SK-N-SH (cell line): Measurements from ENCODE around the gene BAZ1A. TPM values are rescaled to one million over a fixed set of nuclear protein-coding genes. Genes with fewer than 3 reads are reported as not detected.

Experiments used
- CTCF ChIA-PET: fragments of 300-600, 350-600 bp; formaldehyde crosslinking; extraction: SDS; loops from one replicate; lab custom pipeline; 2021; lab: Yijun Ruan, JAX
- POLR2A ChIA-PET: fragments of 350-600 bp; sonication (Branson Sonifier 250); formaldehyde crosslinking; extraction: SDS; loops from one replicate; lab custom pipeline; 2020; ENCODE audit warnings: antibody characterized with exemption, inconsistent platforms; lab: Yijun Ruan, JAX
- DNase-seq: peaks from one replicate; pipeline ENCODE4 v3.0.0; 2012
- H2AFZ ChIP-seq: fragments of 200-600 bp; sonication (generic); 2 replicates; pipeline ENCODE4 v1.8.1; 2016; ENCODE audit warnings: antibody characterized with exemption, mild to moderate bottlenecking, low read depth
- H3F3A ChIP-seq: fragments of 200-600 bp; sonication (generic); replicated peaks from 2 replicates; pipeline ENCODE3; 2016; ENCODE audit warnings: antibody characterized with exemption, mild to moderate bottlenecking; ENCODE audit not compliant: insufficient read depth
- H3K27ac ChIP-seq, 2 experiments: fragments of 200-500 bp in 1 of 2; fragments of 200-600 bp in 1 of 2; sonication (Bioruptor generic) in 1 of 2; sonication (generic), shearing (Covaris generic) in 1 of 2; 2 replicates each; pipeline versions ENCODE4 v1.5.1 to v1.6.1; 2014 to 2016; ENCODE audit warnings: low read depth in 2 of 2, inconsistent platforms in 1 of 2, low read length in 1 of 2, mild to moderate bottlenecking in 1 of 2, mixed read lengths in 1 of 2
- H3K27me3 ChIP-seq: fragments of 200-600 bp; sonication (generic), shearing (Covaris generic); 2 replicates; pipeline ENCODE4 v1.6.1; 2016; ENCODE audit warnings: mixed run types; ENCODE audit not compliant: insufficient read depth
- H3K36me3 ChIP-seq, 2 experiments: fragments of 200-500 bp in 1 of 2; fragments of 200-600 bp in 1 of 2; sonication (Bioruptor generic) in 1 of 2; sonication (generic) in 1 of 2; replicated peaks in 1 of 2; 2 replicates each; pipeline versions ENCODE3 to v1.5.1; 2014 to 2016; ENCODE audit warnings: low read length in 1 of 2, mild to moderate bottlenecking in 1 of 2; ENCODE audit not compliant: insufficient read depth in 2 of 2, control insufficient read depth in 1 of 2
- H3K4me1 ChIP-seq, 2 experiments: fragments of 200-500 bp in 1 of 2; fragments of 200-600 bp in 1 of 2; sonication (Bioruptor generic) in 1 of 2; sonication (generic), shearing (Covaris generic) in 1 of 2; 2 replicates each; pipeline versions ENCODE4 v1.5.1 to v1.6.1; 2014 to 2016; ENCODE audit warnings: low read depth in 1 of 2, low read length in 1 of 2, mixed run types in 1 of 2; ENCODE audit not compliant: insufficient read depth in 2 of 2, control insufficient read depth in 1 of 2
- H3K4me2 ChIP-seq: fragments of 200-600 bp; sonication (generic), shearing (Covaris generic); 2 replicates; pipeline ENCODE4 v1.6.1; 2017; ENCODE audit warnings: mixed run types
- H3K4me3 ChIP-seq, 2 experiments: fragments of 200-500 bp in 1 of 2; fragments of 200-600 bp in 1 of 2; sonication (Bioruptor generic) in 1 of 2; sonication (generic), shearing (Covaris generic) in 1 of 2; 2 replicates each; pipeline versions ENCODE4 v1.5.1 to v1.8.1; 2014 to 2016; ENCODE audit warnings: low read depth in 2 of 2, inconsistent platforms in 1 of 2, low read length in 1 of 2, mild to moderate bottlenecking in 1 of 2, mixed read lengths in 1 of 2, moderate library complexity in 1 of 2
- H3K79me2 ChIP-seq: fragments of 200-600 bp; sonication (generic); 2 replicates; pipeline ENCODE4 v1.8.1; 2017; ENCODE audit warnings: mild to moderate bottlenecking; ENCODE audit not compliant: insufficient read depth
- H3K9ac ChIP-seq: fragments of 200-600 bp; sonication (generic); 2 replicates; pipeline ENCODE4 v1.6.1; 2017; ENCODE audit warnings: mixed run types
- H3K9me2 ChIP-seq: fragments of 200-600 bp; sonication (generic); 2 replicates; pipeline ENCODE4 v1.6.1; 2017; ENCODE audit warnings: mixed run types
- H3K9me3 ChIP-seq: fragments of 200-600 bp; sonication (generic); 2 replicates; pipeline ENCODE4 v1.6.1; 2017; ENCODE audit warnings: mixed run types, mild to moderate bottlenecking, moderate library complexity
- H4K20me1 ChIP-seq: fragments of 200-600 bp; sonication (generic); 2 replicates; pipeline ENCODE4 v1.6.1; 2017; ENCODE audit warnings: mild to moderate bottlenecking, mixed run types; ENCODE audit not compliant: insufficient read depth
- CHD2 ChIP-seq: fragments of 150-350 bp; IDR thresholded peaks from 2 replicates; pipeline ENCODE4 v1.6.1; 2018; ENCODE audit warnings: low read length; ENCODE audit not compliant: partially characterized antibody
- EP300 ChIP-seq, 2 experiments: IDR thresholded peaks; 2 replicates each; pipeline versions ENCODE4 v1.4.0 to v1.6.1; 2012; ENCODE audit warnings: borderline replicate concordance in 1 of 2, low read depth in 1 of 2, low read length in 1 of 2
- FOXJ3 ChIP-seq: sonication (generic); formaldehyde crosslinking; IDR thresholded peaks from 2 replicates; pipeline ENCODE4 v1.5.1; 2020; ENCODE audit warnings: mild to moderate bottlenecking, missing genetic modification reagents
- FOXM1 ChIP-seq: IDR thresholded peaks from 2 replicates; pipeline ENCODE4 v1.4.0; 2012; ENCODE audit warnings: low read depth, mild to moderate bottlenecking
- GATA2 ChIP-seq: sonication (generic); formaldehyde crosslinking; IDR thresholded peaks from 2 replicates; pipeline ENCODE4 v1.5.0; 2020; ENCODE audit warnings: mild to moderate bottlenecking, missing genetic modification reagents
- JUND ChIP-seq: IDR thresholded peaks from 2 replicates; pipeline ENCODE4 v1.4.0; 2012
- MAX ChIP-seq: IDR thresholded peaks from 2 replicates; pipeline ENCODE4 v1.4.0; 2012; ENCODE audit warnings: low read depth
- MEF2A ChIP-seq: IDR thresholded peaks from 2 replicates; pipeline ENCODE4 v1.4.0; 2012; ENCODE audit warnings: low read depth, borderline replicate concordance
- MXI1 ChIP-seq: IDR thresholded peaks from 2 replicates; pipeline ENCODE4 v1.6.1; 2012; ENCODE audit warnings: mild to moderate bottlenecking, low read depth, low read length, improper control_type of control experiment
- NFIC ChIP-seq: IDR thresholded peaks from 2 replicates; pipeline ENCODE4 v1.4.0; 2012; ENCODE audit warnings: borderline replicate concordance
- PBX3 ChIP-seq: IDR thresholded peaks from 2 replicates; pipeline ENCODE4; 2012
- POLR2AphosphoS5 ChIP-seq: IDR thresholded peaks from 2 replicates; pipeline ENCODE4 v1.6.1; 2012; ENCODE audit warnings: low read depth, low read length
- RFX5 ChIP-seq: IDR thresholded peaks from 2 replicates; pipeline ENCODE4 v1.6.1; 2012; ENCODE audit warnings: mild to moderate bottlenecking, improper control_type of control experiment, low read length
- RXRA ChIP-seq: IDR thresholded peaks from 2 replicates; pipeline ENCODE4 v1.4.0; 2012; ENCODE audit warnings: low read depth, mild to moderate bottlenecking, borderline replicate concordance
- SIN3A ChIP-seq: IDR thresholded peaks from 2 replicates; pipeline ENCODE4 v1.6.1; 2012; ENCODE audit warnings: low read depth, mild to moderate bottlenecking, low read length, moderate library complexity, borderline replicate concordance
- SMC3 ChIP-seq: IDR thresholded peaks from 2 replicates; pipeline ENCODE4 v1.6.1; 2012; ENCODE audit warnings: low read depth, low read length, improper control_type of control experiment
- TCF12 ChIP-seq: IDR thresholded peaks from 2 replicates; pipeline ENCODE4 v1.4.0; 2012
- TEAD4 ChIP-seq: IDR thresholded peaks from 2 replicates; pipeline ENCODE4 v1.4.0; 2012; ENCODE audit warnings: mild to moderate bottlenecking, borderline replicate concordance; ENCODE audit not compliant: insufficient read depth
- ZBTB33 ChIP-seq: IDR thresholded peaks from 2 replicates; pipeline ENCODE4 v1.4.0; 2012; ENCODE audit warnings: low read depth, borderline replicate concordance
- WGBS: methylation state at CpG from one replicate; pipeline ENCODE4 v1.1.6; 2017; ENCODE audit warnings: low lambda C conversion rate; 5-methylcytosine and 5-hydroxymethylcytosine counted together
- polyA plus RNA-seq, 3 experiments: library from polyadenylated mRNA; depleted of rRNA; stranded (reverse); fragments of >200 nt; gene quantifications; 2 replicates each; pipeline ENCODE4 v1.2.3, GENCODE V29; 2012
- TF ChIP-seq, protein P1 (sequence below): fragments of 200-600 bp; sonication (generic); IDR thresholded peaks from 2 replicates; pipeline ENCODE4 v1.6.1; 2017; ENCODE audit warnings: antibody characterized with exemption, mild to moderate bottlenecking, moderate library complexity
- TF ChIP-seq, protein P2 (sequence below): IDR thresholded peaks from 2 replicates; pipeline ENCODE4 v1.4.0; 2012; ENCODE audit warnings: low read depth, borderline replicate concordance

The BAZ1A gene
- polyA plus RNA-seq, 1 of the 3 experiments (the other 2 are of a cell fraction) = 17.4 TPM

DNA sequence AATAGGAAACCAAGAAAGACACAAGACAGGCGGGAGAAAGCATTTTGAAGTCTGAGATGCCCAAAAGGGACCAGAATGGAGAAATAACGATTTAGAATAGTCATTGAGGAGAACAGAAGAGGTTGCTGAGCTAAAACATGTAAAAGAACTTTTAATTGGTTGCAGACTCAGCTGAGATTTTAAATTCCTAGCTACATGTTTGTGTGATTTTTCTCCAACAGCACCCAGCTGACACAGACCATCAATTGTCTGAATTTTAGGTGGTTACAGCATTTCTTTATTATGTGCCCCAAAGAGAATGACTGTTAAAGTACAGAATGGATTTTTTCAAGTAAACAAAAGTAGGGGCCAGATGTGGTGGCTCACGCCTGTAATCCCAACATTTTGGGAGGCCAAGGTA is 50.3 kb downstream of the BAZ1A start:
- Histone ChIP-seq H3K9ac (no peak overlapping the region), H3K36me3 (peaks cover 5 to 44% of the 10 kb centered on the region in 2 experiments), H3K27ac (no peak overlapping the region), H2AFZ (no peak overlapping the region), H3K79me2 (peaks cover 19% of the 10 kb centered on the region), H3K9me3 (no peaks in the 10 kb centered on the region), H3K9me2 (no peaks in the 10 kb centered on the region), H3K4me1 (no peaks in the 10 kb centered on the region), H3F3A (no peaks in the 10 kb centered on the region), H3K4me3 (no peak overlapping the region), H3K27me3 (no peaks in the 10 kb centered on the region), H4K20me1 (no peaks in the 10 kb centered on the region), H3K4me2 (no peak overlapping the region)
- no peak for DNase-seq
- TF ChIP-seq PBX3 (no peak), MXI1 (no peak), MEF2A (no peak), SIN3A (no peak), JUND (no peak), NFIC (no peak), FOXJ3 (CRISPR knock-in tag) (no peak), TCF12 (no peak), GATA2 (CRISPR knock-in tag) (no peak), ZBTB33 (no peak), MAX (no peak)
- TF ChIP-seq, protein P1, sequence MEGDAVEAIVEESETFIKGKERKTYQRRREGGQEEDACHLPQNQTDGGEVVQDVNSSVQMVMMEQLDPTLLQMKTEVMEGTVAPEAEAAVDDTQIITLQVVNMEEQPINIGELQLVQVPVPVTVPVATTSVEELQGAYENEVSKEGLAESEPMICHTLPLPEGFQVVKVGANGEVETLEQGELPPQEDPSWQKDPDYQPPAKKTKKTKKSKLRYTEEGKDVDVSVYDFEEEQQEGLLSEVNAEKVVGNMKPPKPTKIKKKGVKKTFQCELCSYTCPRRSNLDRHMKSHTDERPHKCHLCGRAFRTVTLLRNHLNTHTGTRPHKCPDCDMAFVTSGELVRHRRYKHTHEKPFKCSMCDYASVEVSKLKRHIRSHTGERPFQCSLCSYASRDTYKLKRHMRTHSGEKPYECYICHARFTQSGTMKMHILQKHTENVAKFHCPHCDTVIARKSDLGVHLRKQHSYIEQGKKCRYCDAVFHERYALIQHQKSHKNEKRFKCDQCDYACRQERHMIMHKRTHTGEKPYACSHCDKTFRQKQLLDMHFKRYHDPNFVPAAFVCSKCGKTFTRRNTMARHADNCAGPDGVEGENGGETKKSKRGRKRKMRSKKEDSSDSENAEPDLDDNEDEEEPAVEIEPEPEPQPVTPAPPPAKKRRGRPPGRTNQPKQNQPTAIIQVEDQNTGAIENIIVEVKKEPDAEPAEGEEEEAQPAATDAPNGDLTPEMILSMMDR = no peak
- POLR2A ChIA-PET = no interaction called here
- CTCF ChIA-PET = interaction anchor here (0.9 to 1.6 kb wide), 3 partner anchors 9 to 152 kb away, joined by 3 to 4 read pairs (median 3); no protein-coding TSS in a partner anchor
- 92% methylated on average over 3 of the region's 3 CpGs for WGBS

DNA sequence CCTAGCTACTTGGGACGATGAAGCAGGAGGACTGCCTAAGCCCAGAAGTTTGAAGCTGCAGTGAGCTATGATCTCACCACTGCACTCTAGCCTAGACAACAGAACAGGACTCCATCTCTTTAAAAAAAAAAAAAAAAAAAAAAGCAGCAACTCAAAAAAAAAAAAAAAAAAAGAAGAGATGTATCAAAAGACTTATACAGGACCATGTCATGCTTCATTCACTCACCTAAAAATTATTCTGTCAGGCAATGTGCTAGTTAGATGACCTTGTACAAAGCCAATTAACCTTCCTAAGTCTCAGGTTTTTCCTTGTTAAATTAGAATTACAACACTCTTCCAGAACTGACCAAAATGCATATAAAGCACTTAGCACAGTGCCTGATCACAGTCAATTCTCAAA is 50.9 kb downstream of the BAZ1A start:
- no peaks in the 10 kb centered on the region for H4K20me1 ChIP-seq
- no peaks in the 10 kb centered on the region for H3K9me3 ChIP-seq
- no peaks in the 10 kb centered on the region for H3K4me1 ChIP-seq
- H3K9ac ChIP-seq = no peak overlapping the region
- no peaks in the 10 kb centered on the region for H3K27me3 ChIP-seq
- H3K27ac ChIP-seq = no peak overlapping the region
- no peak overlapping the region for H3K4me3 ChIP-seq
- ChIA-PET POLR2A (no interaction called here), CTCF (interaction anchor here (0.9 to 1.6 kb wide), 2 partner anchors 10 to 152 kb away, joined by 3 to 4 read pairs; no protein-coding TSS in a partner anchor)
- H3F3A ChIP-seq = no peaks in the 10 kb centered on the region
- H3K36me3 ChIP-seq = peaks cover 5 to 50% of the 10 kb centered on the region in 2 experiments
- no peak overlapping the region for H2AFZ ChIP-seq
- no peak for DNase-seq
- peaks cover 23% of the 10 kb centered on the region for H3K79me2 ChIP-seq
- 96% methylated on average over 1 of the region's 1 CpG for WGBS
- H3K4me2 ChIP-seq = no peak overlapping the region
- H3K9me2 ChIP-seq = no peaks in the 10 kb centered on the region; the same call in 1 of the 2 replicates
- TF ChIP-seq RFX5 = no peak
- no peak for TF ChIP-seq FOXM1
- no peak for TF ChIP-seq POLR2AphosphoS5
- TF ChIP-seq EP300 (IDR thresholded peaks at IDR 0.05; ENCODE audit: borderline replicate concordance in 1 of 2, low read depth in 1 of 2, low read length in 1 of 2) = no peak
- TF ChIP-seq, protein P2, sequence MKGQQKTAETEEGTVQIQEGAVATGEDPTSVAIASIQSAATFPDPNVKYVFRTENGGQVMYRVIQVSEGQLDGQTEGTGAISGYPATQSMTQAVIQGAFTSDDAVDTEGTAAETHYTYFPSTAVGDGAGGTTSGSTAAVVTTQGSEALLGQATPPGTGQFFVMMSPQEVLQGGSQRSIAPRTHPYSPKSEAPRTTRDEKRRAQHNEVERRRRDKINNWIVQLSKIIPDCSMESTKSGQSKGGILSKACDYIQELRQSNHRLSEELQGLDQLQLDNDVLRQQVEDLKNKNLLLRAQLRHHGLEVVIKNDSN = no peak
- TF ChIP-seq MXI1 = no peak
- no peak for TF ChIP-seq FOXJ3 (CRISPR knock-in tag)
- TF ChIP-seq, protein P1 = no peak
- TF ChIP-seq SMC3 = no peak
- no peak for TF ChIP-seq CHD2
- TF ChIP-seq RXRA = no peak
- no peak for TF ChIP-seq TEAD4
